Hepatocyte (in vitro differentiated cells): Measurements from ENCODE around the gene AXIN2.

Experiments
- CTCF ChIP-seq: fragments of 200-600 bp; sonication (generic); IDR thresholded peaks from 2 replicates; pipeline ENCODE4 v1.5.1; 2016; ENCODE audit warnings: antibody characterized with exemption, mild to moderate bottlenecking; ENCODE audit not compliant: poor library complexity
- EZH2 ChIP-seq: fragments of 200-600 bp; sonication (generic); IDR thresholded peaks from 2 replicates; pipeline ENCODE4 v1.6.1; 2016; ENCODE audit warnings: antibody characterized with exemption, mild to moderate bottlenecking, borderline replicate concordance
- EZH2phosphoT487 ChIP-seq: fragments of 200-600 bp; sonication (generic); IDR thresholded peaks from one replicate; pipeline ENCODE4 v1.6.1; 2018; ENCODE audit warnings: antibody characterized with exemption, mild to moderate bottlenecking, low read depth, moderate library complexity; ENCODE audit not compliant: unreplicated experiment, severe bottlenecking

GRCh38 chr17:65548269-65548969, 13.0 kb downstream of the AXIN2 start:
- TF ChIP-seq CTCF (no peak), EZH2phosphoT487 (no peak), EZH2 (no peak)
